Adrenal gland (tissue), 12 donors: ENCODE data around the gene ACADL. TPM values are rescaled to one million over a fixed set of nuclear protein-coding genes. Genes with fewer than 3 reads are reported as not detected.

Experiments used
- DNase-seq, 7 donors: peaks; one replicate each; pipeline ENCODE4 v3.0.0-alpha.2; 2019 to 2020
- H3K27ac ChIP-seq, 5 donors: fragments of 200-600 bp; sonication (generic) in 4 of 5; 1 replicate in 3 of 5; 2 replicates in 2 of 5; pipeline versions ENCODE4 v1.5.1 to v1.8.0; 2016 to 2020; ENCODE audit warnings: mild to moderate bottlenecking in 1 of 5
- H3K27me3 ChIP-seq: fragments of 200-600 bp; 2 replicates; pipeline ENCODE4 v1.8.0; 2021
- H3K36me3 ChIP-seq, 2 donors: fragments of 200-600 bp; replicated peaks in 1 of 2; 1 replicate in 1 of 2; 2 replicates in 1 of 2; pipeline versions ENCODE4 v1.5.1 to v1.8.0; 2018 to 2022
- H3K4me1 ChIP-seq, 2 donors: fragments of 200-600 bp; replicated peaks in 1 of 2; 1 replicate in 1 of 2; 2 replicates in 1 of 2; pipeline versions ENCODE4 v1.5.1 to v1.8.0; 2018 to 2021
- H3K4me3 ChIP-seq, 4 donors: fragments of 200-600 bp; sonication (generic) in 3 of 4; one replicate each; pipeline ENCODE4 v1.5.1; 2016 to 2018
- H3K9me3 ChIP-seq, 3 donors: fragments of 200-600 bp; sonication (generic) in 1 of 3; replicated peaks in 1 of 3; 1 replicate in 2 of 3; 2 replicates in 1 of 3; pipeline versions ENCODE4 v1.5.1 to v1.8.0; 2016 to 2021
- POLR2A ChIP-seq, 2 donors: fragments of 450-650 bp; IDR thresholded peaks; one replicate each; pipeline ENCODE4 v1.6.1; 2017; ENCODE audit warnings: antibody characterized with exemption in 2 of 2, mild to moderate bottlenecking in 2 of 2, moderate library complexity in 1 of 2
- WGBS, 4 donors: extraction: QIAGEN DNeasy Blood & Tissue Kit in 2 of 4; methylation state at CpG; one replicate each; pipeline versions ENCODE4 v1.1.5 to v1.1.7; 2013 to 2017; 5-methylcytosine and 5-hydroxymethylcytosine counted together
- intact Hi-C, 2 donors: fragments of 100-400 bp; cut with DNase I; formaldehyde crosslinking; loops; one replicate each; pipeline versions ENCODE4 v1.14.1 to v1.15.0; 2022 to 2023
- polyA plus RNA-seq, 3 donors: library from polyadenylated mRNA; stranded (reverse); fragments of 200-250 nt in 2 of 3; fragments of 350-450 nt in 1 of 3; fragmentation: Illumina TruSeq in 1 of 3; extraction: RNeasy Lipid Tissue Mini Kit (QIAGEN cat#74804) in 1 of 3; gene quantifications; one replicate each; pipeline ENCODE4 v1.2.3, GENCODE V29; 2013 to 2014
- small RNA-seq, 2 donors: library from RNA; depleted of rRNA; stranded (forward); fragments of <200 nt; gene quantifications; one replicate each; pipeline ENCODE3, GENCODE V24; 2016
- total RNA-seq, 9 donors: library from RNA; depleted of rRNA in 4 of 9; stranded (reverse); fragments of >200 nt in 4 of 9; fragments of 120-200 nt in 1 of 9; fragmentation: NEBNext Ultra II Directional in 1 of 9; extraction: Animal tissue kit (Norgen Biotek cat#: 25700) in 1 of 9; gene quantifications; one replicate each; pipeline versions ENCODE4 v1.1.0 to v1.2.4, GENCODE V29; 2013 to 2023
- TF ChIP-seq, protein P1 (sequence below), 6 experiments: fragments of 450-650 bp in 4 of 6; fragments of 200-600 bp in 2 of 6; sonication (generic) in 1 of 6; IDR thresholded peaks; 1 replicate in 5 of 6; 2 replicates in 1 of 6; pipeline versions ENCODE4 v1.5.1 to v1.8.0; 2016 to 2021; ENCODE audit warnings: antibody characterized with exemption in 6 of 6, mild to moderate bottlenecking in 2 of 6, moderate library complexity in 1 of 6
- donor health status: healthy with polysubstance abuse.
- donor health status: Bipolar disorder and iron deficiency.
- donor health status: DM: yes; HTN: yes; CAD: no.
- donor health status: DM: no; HTN: no; CAD: no.
- donor health status: DM: no; HTN: no; CAD: no.
- donor health status: DM: yes; HTN: yes; CAD: no.

The ACADL gene
- total and polyA plus RNA-seq, 12 donors = 0.06 to 5.4 (median 1.1) TPM; not detected in 1

DNA sequence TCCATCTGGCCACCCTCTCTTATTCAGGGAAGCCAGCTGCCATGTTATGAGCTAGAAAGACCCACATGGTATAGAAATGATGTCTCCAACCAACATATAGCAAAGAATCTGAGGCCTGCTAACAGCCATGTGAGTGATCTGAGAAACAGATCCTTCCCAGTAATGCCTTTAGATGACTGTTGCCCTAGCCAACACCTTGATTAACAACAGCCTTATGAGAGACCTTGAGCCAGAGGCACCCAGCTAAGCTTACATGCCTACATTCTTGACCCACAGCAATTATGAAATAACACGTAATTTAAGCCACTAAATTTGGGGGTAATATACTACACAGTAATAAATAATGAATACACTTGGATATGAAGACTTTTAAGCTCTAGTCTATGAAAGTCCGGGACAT lies 67.0 kb downstream of the ACADL start:
- peaks cover 0 to 8% of the 10 kb centered on the region in 2 donors for H3K4me1 ChIP-seq
- WGBS, 4 donors = 84 to 89% (median 85%) methylated on average over 2 of the region's 2 CpGs
- H3K27ac ChIP-seq = no peak overlapping the region
- no peak overlapping the region for H3K4me3 ChIP-seq
- no peak for DNase-seq
- H3K9me3 ChIP-seq = no peaks in the 10 kb centered on the region
- no peaks in the 10 kb centered on the region for H3K27me3 ChIP-seq
- H3K36me3 ChIP-seq = no peaks in the 10 kb centered on the region
- intact Hi-C loops = no loop called here
- TF ChIP-seq, protein P1, sequence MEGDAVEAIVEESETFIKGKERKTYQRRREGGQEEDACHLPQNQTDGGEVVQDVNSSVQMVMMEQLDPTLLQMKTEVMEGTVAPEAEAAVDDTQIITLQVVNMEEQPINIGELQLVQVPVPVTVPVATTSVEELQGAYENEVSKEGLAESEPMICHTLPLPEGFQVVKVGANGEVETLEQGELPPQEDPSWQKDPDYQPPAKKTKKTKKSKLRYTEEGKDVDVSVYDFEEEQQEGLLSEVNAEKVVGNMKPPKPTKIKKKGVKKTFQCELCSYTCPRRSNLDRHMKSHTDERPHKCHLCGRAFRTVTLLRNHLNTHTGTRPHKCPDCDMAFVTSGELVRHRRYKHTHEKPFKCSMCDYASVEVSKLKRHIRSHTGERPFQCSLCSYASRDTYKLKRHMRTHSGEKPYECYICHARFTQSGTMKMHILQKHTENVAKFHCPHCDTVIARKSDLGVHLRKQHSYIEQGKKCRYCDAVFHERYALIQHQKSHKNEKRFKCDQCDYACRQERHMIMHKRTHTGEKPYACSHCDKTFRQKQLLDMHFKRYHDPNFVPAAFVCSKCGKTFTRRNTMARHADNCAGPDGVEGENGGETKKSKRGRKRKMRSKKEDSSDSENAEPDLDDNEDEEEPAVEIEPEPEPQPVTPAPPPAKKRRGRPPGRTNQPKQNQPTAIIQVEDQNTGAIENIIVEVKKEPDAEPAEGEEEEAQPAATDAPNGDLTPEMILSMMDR (IDR thresholded peaks at IDR 0.05) = no peak
- TF ChIP-seq POLR2A (IDR thresholded peaks at IDR 0.05) = no peak

- Histone ChIP-seq H3K4me3 (no peak overlapping the region), H3K4me1 (peaks cover 0 to under 1% of the 10 kb centered on the region in 2 donors), H3K27me3 (no peaks in the 10 kb centered on the region), H3K9me3 (no peaks in the 10 kb centered on the region), H3K36me3 (no peaks in the 10 kb centered on the region), H3K27ac (no peak overlapping the region)
- TF ChIP-seq POLR2A (IDR thresholded peaks at IDR 0.05) = no peak
- TF ChIP-seq, protein P1 (IDR thresholded peaks at IDR 0.05) = no peak
- DNase-seq = no peak
- WGBS, 4 donors = 81 to 86% (median 82%) methylated on average over 3 of the region's 3 CpGs
- intact Hi-C loops = no loop called here
Measured at GRCh38 chr2:210157526-210157925, 67.7 kb downstream of the ACADL start.

DNA sequence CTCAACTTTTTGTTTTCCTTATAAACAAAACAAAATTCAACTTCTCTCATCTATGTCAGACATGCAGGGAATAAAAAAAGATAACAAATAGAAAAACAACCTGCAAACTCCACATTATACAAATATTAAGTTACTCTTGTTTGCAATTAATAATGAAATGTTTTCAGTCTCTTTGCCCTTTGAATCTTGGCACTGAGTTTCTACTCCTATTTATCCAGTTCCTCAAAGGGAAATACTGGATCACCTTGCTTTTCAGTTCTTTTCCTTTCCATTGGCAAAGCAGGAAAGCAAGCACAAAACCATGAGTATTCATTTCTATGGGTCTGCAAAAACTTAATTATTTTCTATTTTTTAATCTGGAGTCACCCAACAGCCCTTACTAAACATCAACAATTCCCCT lies 77.6 kb downstream of the ACADL start:
- Histone ChIP-seq H3K4me3 (no peak overlapping the region), H3K9me3 (peaks cover 0 to 10% (median 0%) of the 10 kb centered on the region in 3 donors), H3K27me3 (no peaks in the 10 kb centered on the region), H3K36me3 (no peaks in the 10 kb centered on the region), H3K27ac (no peak overlapping the region), H3K4me1 (no peaks in the 10 kb centered on the region)
- TF ChIP-seq, protein P1 (IDR thresholded peaks at IDR 0.05) = no peak
- TF ChIP-seq POLR2A (IDR thresholded peaks at IDR 0.05) = no peak
- DNase-seq = no peak
- intact Hi-C loops = no loop called here

Small RNA genes within 50 kb of the gene (small RNA-seq; reads per million reads assigned to genes)
- gene RF00019 = 0 reads per million in 2 donors

Other genes starting within 250 kb of the ACADL start
- 100 to 1,000 TPM in 2 of 9 donors, 10 to 100 TPM in 7; 52.0 to 221 (median 68.9) TPM for gene RPE, start 222.8 kb downstream of the ACADL start, total RNA-seq
- 10 to 100 TPM; 12.6 to 77.9 (median 16.3) TPM for gene RPE, start 222.8 kb downstream of the ACADL start, polyA plus RNA-seq
- 10 to 100 TPM in 8 of 9 donors, 1 to 10 TPM in 1; 8.5 to 36.3 (median 23.4) TPM for gene KANSL1L, start 54.0 kb downstream of the ACADL start, total RNA-seq
- 10 to 100 TPM in 1 of 3 donors, 1 to 10 TPM in 2; 5.4 to 10.7 (median 9.2) TPM for gene KANSL1L, start 54.0 kb downstream of the ACADL start, polyA plus RNA-seq
- 1 to 10 TPM in 1 of 9 donors, under 1 TPM in 2, not detected in 6; 0.49 to 9.7 (median 0.78) TPM for gene MYL1, start 89.7 kb upstream of the ACADL start, total RNA-seq
- under 1 TPM in 1 of 3 donors, not detected in 2; 0.47 TPM for gene MYL1, start 89.7 kb upstream of the ACADL start, polyA plus RNA-seq